Measurements from ENCODE around the gene MRE11.

GRCh38 chr11:94454301-94454700, 39.3 kb downstream of the MRE11 start:
- TF ChIP-seq, protein P1, sequence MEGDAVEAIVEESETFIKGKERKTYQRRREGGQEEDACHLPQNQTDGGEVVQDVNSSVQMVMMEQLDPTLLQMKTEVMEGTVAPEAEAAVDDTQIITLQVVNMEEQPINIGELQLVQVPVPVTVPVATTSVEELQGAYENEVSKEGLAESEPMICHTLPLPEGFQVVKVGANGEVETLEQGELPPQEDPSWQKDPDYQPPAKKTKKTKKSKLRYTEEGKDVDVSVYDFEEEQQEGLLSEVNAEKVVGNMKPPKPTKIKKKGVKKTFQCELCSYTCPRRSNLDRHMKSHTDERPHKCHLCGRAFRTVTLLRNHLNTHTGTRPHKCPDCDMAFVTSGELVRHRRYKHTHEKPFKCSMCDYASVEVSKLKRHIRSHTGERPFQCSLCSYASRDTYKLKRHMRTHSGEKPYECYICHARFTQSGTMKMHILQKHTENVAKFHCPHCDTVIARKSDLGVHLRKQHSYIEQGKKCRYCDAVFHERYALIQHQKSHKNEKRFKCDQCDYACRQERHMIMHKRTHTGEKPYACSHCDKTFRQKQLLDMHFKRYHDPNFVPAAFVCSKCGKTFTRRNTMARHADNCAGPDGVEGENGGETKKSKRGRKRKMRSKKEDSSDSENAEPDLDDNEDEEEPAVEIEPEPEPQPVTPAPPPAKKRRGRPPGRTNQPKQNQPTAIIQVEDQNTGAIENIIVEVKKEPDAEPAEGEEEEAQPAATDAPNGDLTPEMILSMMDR (IDR thresholded peaks at IDR 0.05) = no peak
- no peak for TF ChIP-seq POLR2A (IDR thresholded peaks at IDR 0.05)
